OCI-LY3 (cell line): ENCODE results near the gene BICDL2.
"Not testable (repeated sequence)": the region's sequence is repeated elsewhere in the genome, so short reads cannot be mapped to it uniquely, and the experiment has no call there.

Experiments used
- H2AFZ ChIP-seq: fragments of 200-600, 300-600 bp; shearing (Covaris generic); 2 replicates; pipeline ENCODE4 v1.6.0; 2014; ENCODE audit warnings: antibody characterized with exemption, low read depth, low read length
- H3K27ac ChIP-seq: fragments of 200-600, 300-600 bp; sonication (generic); 2 replicates; pipeline ENCODE4 v1.5.1; 2014; ENCODE audit warnings: mild to moderate bottlenecking, low read length, moderate library complexity, mixed read lengths
- H3K27me3 ChIP-seq: fragments of 200-600, 300-600 bp; sonication (generic); 2 replicates; pipeline ENCODE4 v1.6.1; 2014; ENCODE audit warnings: low read depth, low read length, mixed read lengths
- H3K36me3 ChIP-seq: fragments of 200-600, 300-600 bp; sonication (generic); replicated peaks from 2 replicates; pipeline ENCODE3; 2014; ENCODE audit warnings: low read depth, low read length, mixed read lengths
- H3K4me1 ChIP-seq: fragments of 300-600, 200-600 bp; sonication (generic); 2 replicates; pipeline ENCODE4 v1.6.1; 2014; ENCODE audit warnings: low read length, mixed read lengths
- H3K4me2 ChIP-seq: fragments of 200-600, 300-600 bp; sonication (generic); 2 replicates; pipeline ENCODE4 v1.6.1; 2014; ENCODE audit warnings: low read length, mixed read lengths
- H3K4me3 ChIP-seq: fragments of 300-600, 200-600 bp; sonication (generic); 2 replicates; pipeline ENCODE4 v1.5.1; 2014; ENCODE audit warnings: antibody characterized with exemption, mild to moderate bottlenecking, low read length, moderate library complexity
- H3K79me2 ChIP-seq: fragments of 300-600, 200-600 bp; shearing (Covaris generic); 2 replicates; pipeline ENCODE4 v1.6.1; 2014; ENCODE audit warnings: mild to moderate bottlenecking, low read length, mixed read lengths
- H3K9ac ChIP-seq: fragments of 300-600, 200-600 bp; shearing (Covaris generic); 2 replicates; pipeline ENCODE4 v1.6.0; 2014; ENCODE audit warnings: mild to moderate bottlenecking, low read length, moderate library complexity
- H3K9me3 ChIP-seq: fragments of 200-600, 300-600 bp; shearing (Covaris generic); 2 replicates; pipeline ENCODE4 v1.6.1; 2014; ENCODE audit warnings: low read length, mixed read lengths; ENCODE audit not compliant: insufficient read depth
- H4K20me1 ChIP-seq: fragments of 200-600, 300-600 bp; sonication (generic); 2 replicates; pipeline ENCODE4 v1.6.1; 2016; ENCODE audit warnings: low read length, mixed read lengths; ENCODE audit not compliant: insufficient read depth
- CTCF ChIP-seq: fragments of 200-600, 300-600 bp; sonication (generic); IDR thresholded peaks from 2 replicates; pipeline ENCODE4 v1.5.1; 2014; ENCODE audit warnings: antibody characterized with exemption, low read length, low read depth
- EZH2phosphoT487 ChIP-seq: fragments of 200-600 bp; shearing (Covaris generic); IDR thresholded peaks from 2 replicates; pipeline ENCODE4 v1.6.1; 2018; ENCODE audit warnings: antibody characterized with exemption, mixed run types, low read depth

Gene BICDL2

GRCh38 chr16:3084491-3084890, 47.7 kb upstream of the BICDL2 start:
- H3K4me2 ChIP-seq: no peak overlapping the region
- TF ChIP-seq CTCF (no peak), EZH2phosphoT487 (no peak)

DNA sequence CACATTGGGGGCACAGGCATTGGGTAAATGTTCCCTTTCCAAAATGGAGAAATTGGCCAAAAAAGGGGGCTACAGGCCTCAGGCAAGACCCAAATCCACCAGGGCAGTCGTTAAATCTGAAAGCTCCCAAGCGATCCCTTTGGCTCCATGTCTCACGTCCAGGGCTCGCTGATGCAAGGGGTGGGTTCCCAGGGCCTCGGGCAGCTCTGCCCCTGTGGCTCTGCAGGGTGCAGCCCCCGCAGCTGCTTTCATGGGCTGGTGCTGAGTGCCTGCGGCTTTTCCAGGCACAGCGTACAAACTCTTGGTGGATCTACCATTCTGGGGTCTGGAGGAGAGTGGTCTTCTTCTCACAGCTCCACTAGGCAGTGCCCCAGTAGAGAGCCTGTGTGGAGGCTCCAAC, 46.7 kb upstream of the BICDL2 start:
- not testable (repeated sequence) for H3K9me3 ChIP-seq, H2AFZ ChIP-seq, H3K27ac ChIP-seq, H3K4me2 ChIP-seq, H3K36me3 ChIP-seq, H3K27me3 ChIP-seq, H4K20me1 ChIP-seq, H3K4me3 ChIP-seq, H3K9ac ChIP-seq, H3K4me1 ChIP-seq, H3K79me2 ChIP-seq

More at GRCh38 chr16:3084491-3084890, 47.7 kb upstream of the BICDL2 start:
- Histone ChIP-seq H3K27ac (no peak overlapping the region), H3K4me1 (no peaks in the 10 kb centered on the region), H2AFZ (no peak overlapping the region), H3K27me3 (no peaks in the 10 kb centered on the region), H3K36me3 (no peaks in the 10 kb centered on the region), H3K4me3 (no peak overlapping the region), H3K79me2 (no peaks in the 10 kb centered on the region), H3K9ac (no peak overlapping the region), H3K9me3 (no peaks in the 10 kb centered on the region), H4K20me1 (no peaks in the 10 kb centered on the region)

- not testable (repeated sequence) for H3K4me3 ChIP-seq, H3K79me2 ChIP-seq, H3K9me3 ChIP-seq, H2AFZ ChIP-seq, H3K27ac ChIP-seq, H3K9ac ChIP-seq, H3K27me3 ChIP-seq, H3K4me2 ChIP-seq, H3K4me1 ChIP-seq, H3K36me3 ChIP-seq, H4K20me1 ChIP-seq
Measured at GRCh38 chr16:3081957-3082356, 45.2 kb upstream of the BICDL2 start.

GRCh38 chr16:3080024-3080423, 43.3 kb upstream of the BICDL2 start:
- H3K9me3 ChIP-seq: no peaks in the 10 kb centered on the region
- no peaks in the 10 kb centered on the region for H3K27me3 ChIP-seq
- no peak overlapping the region for H3K27ac ChIP-seq
- H3K36me3 ChIP-seq: no peaks in the 10 kb centered on the region
- no peaks in the 10 kb centered on the region for H3K79me2 ChIP-seq
- TF ChIP-seq CTCF (no peak), EZH2phosphoT487 (no peak)
- H3K4me3 ChIP-seq: no peak overlapping the region
- H3K4me2 ChIP-seq: no peak overlapping the region
- H3K9ac ChIP-seq: no peak overlapping the region
- no peaks in the 10 kb centered on the region for H3K4me1 ChIP-seq
- H2AFZ ChIP-seq: no peak overlapping the region
- no peaks in the 10 kb centered on the region for H4K20me1 ChIP-seq

DNA sequence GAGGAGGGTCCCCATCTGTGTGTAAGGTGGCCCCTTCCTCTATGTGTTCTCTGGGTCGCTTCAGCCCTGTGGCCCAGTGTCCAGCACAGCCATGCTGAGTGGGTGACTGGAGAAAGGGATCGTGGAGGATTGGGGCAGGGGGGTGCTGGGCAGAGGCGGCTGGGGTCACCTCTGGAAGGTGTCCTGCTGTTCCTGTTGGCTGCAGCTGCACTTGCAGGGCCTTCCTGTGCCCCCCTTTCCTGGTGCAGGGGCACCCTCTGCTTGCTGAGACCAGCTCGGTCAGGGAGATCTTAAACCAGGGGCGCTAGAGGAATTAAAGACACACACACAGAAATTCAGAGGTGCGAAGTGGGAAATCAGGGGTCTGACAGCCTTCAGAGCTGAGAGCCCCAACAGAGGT, 39.8 kb upstream of the BICDL2 start:
- no peak overlapping the region for H3K4me3 ChIP-seq
- no peak overlapping the region for H3K4me2 ChIP-seq
- H2AFZ ChIP-seq: no peak overlapping the region

GRCh38 chr16:3075946-3076345, 39.2 kb upstream of the BICDL2 start:
- H3K27me3 ChIP-seq: not testable (repeated sequence)

More for the DNA sequence above, 39.8 kb upstream of the BICDL2 start:
- H3K9ac ChIP-seq: no peak overlapping the region
- no peaks in the 10 kb centered on the region for H3K79me2 ChIP-seq
- no peaks in the 10 kb centered on the region for H4K20me1 ChIP-seq
- no peak overlapping the region for H3K27ac ChIP-seq
- no peaks in the 10 kb centered on the region for H3K36me3 ChIP-seq
- peaks cover 6% of the 10 kb centered on the region; the same call in 1 of the 2 replicates for H3K27me3 ChIP-seq
- no peaks in the 10 kb centered on the region for H3K4me1 ChIP-seq
- TF ChIP-seq EZH2phosphoT487: no peak
- TF ChIP-seq CTCF: no peak
- no peaks in the 10 kb centered on the region for H3K9me3 ChIP-seq

More at GRCh38 chr16:3075946-3076345, 39.2 kb upstream of the BICDL2 start:
- not testable (repeated sequence) for H3K4me2 ChIP-seq, H3K4me3 ChIP-seq, H3K9ac ChIP-seq, H3K36me3 ChIP-seq, H4K20me1 ChIP-seq, H3K4me1 ChIP-seq, H2AFZ ChIP-seq, H3K9me3 ChIP-seq, H3K27ac ChIP-seq, H3K79me2 ChIP-seq
